ENCODE results near the gene SSTR4. TPM values are rescaled to one million over a fixed set of nuclear protein-coding genes. Genes with fewer than 3 reads are reported as not detected.

The SSTR4 gene
- total and polyA plus RNA-seq, 4 donors, result not detected

GRCh38 chr20:23052904-23053303 lies 17.8 kb downstream of the SSTR4 start:
- Histone ChIP-seq H3K4me3 (ENCODE audit: low read depth in 1 of 3, low read length in 3 of 3) (no peak overlapping the region), H3K27ac (ENCODE audit: low read depth in 1 of 2, low read length in 2 of 2) (no peak overlapping the region), H3K9me3 (ENCODE audit: control insufficient read depth in 4 of 4, low read length in 3 of 4) (peaks cover 0 to 5% (median 2%) of the 10 kb centered on the region in 4 donors), H3K4me1 (ENCODE audit: control insufficient read depth in 4 of 4, insufficient read depth in 4 of 4, low read length in 3 of 4) (peaks cover 2 to 28% (median 6%) of the 10 kb centered on the region in 4 donors), H3K36me3 (ENCODE audit: control insufficient read depth in 4 of 4, insufficient read depth in 3 of 4, low read depth in 1 of 4, low read length in 3 of 4) (no peaks in the 10 kb centered on the region), H3K27me3 (ENCODE audit: control insufficient read depth in 4 of 4, insufficient read depth in 4 of 4, low read length in 3 of 4) (peaks cover 0 to 4% (median 1%) of the 10 kb centered on the region in 4 donors), H3K9ac (ENCODE audit: low read depth in 1 of 2, low read length in 2 of 2) (no peak overlapping the region)
- peak; percentile 30 for DNase-seq (ENCODE audit: low spot score)
- 79% methylated on average over 5 of the region's 5 CpGs for WGBS
- TF ChIP-seq, protein P1, sequence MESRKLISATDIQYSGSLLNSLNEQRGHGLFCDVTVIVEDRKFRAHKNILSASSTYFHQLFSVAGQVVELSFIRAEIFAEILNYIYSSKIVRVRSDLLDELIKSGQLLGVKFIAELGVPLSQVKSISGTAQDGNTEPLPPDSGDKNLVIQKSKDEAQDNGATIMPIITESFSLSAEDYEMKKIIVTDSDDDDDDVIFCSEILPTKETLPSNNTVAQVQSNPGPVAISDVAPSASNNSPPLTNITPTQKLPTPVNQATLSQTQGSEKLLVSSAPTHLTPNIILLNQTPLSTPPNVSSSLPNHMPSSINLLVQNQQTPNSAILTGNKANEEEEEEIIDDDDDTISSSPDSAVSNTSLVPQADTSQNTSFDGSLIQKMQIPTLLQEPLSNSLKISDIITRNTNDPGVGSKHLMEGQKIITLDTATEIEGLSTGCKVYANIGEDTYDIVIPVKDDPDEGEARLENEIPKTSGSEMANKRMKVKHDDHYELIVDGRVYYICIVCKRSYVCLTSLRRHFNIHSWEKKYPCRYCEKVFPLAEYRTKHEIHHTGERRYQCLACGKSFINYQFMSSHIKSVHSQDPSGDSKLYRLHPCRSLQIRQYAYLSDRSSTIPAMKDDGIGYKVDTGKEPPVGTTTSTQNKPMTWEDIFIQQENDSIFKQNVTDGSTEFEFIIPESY (IDR thresholded peaks at IDR 0.05), result no peak
- TF ChIP-seq, protein P2, sequence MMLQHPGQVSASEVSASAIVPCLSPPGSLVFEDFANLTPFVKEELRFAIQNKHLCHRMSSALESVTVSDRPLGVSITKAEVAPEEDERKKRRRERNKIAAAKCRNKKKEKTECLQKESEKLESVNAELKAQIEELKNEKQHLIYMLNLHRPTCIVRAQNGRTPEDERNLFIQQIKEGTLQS (IDR thresholded peaks at IDR 0.05), result no peak
- TF ChIP-seq HNF4G (IDR thresholded peaks at IDR 0.05) (no peak), TAF1 (conservative IDR thresholded peaks at IDR 0.05) (no peak), EGR1 (IDR thresholded peaks at IDR 0.05; ENCODE audit: low read depth in 2 of 2) (no peak), HNF4A (conservative IDR thresholded peaks at IDR 0.05) (no peak), SP1 (IDR thresholded peaks at IDR 0.05) (no peak), JUND (IDR thresholded peaks at IDR 0.05) (no peak), YY1 (IDR thresholded peaks at IDR 0.05) (no peak), NR2F2 (IDR thresholded peaks at IDR 0.05) (no peak), FOXA1 (IDR thresholded peaks at IDR 0.05) (no peak)
- TF ChIP-seq, protein P3, sequence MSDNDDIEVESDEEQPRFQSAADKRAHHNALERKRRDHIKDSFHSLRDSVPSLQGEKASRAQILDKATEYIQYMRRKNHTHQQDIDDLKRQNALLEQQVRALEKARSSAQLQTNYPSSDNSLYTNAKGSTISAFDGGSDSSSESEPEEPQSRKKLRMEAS (IDR thresholded peaks at IDR 0.05), result no peak
- TF ChIP-seq, protein P4, sequence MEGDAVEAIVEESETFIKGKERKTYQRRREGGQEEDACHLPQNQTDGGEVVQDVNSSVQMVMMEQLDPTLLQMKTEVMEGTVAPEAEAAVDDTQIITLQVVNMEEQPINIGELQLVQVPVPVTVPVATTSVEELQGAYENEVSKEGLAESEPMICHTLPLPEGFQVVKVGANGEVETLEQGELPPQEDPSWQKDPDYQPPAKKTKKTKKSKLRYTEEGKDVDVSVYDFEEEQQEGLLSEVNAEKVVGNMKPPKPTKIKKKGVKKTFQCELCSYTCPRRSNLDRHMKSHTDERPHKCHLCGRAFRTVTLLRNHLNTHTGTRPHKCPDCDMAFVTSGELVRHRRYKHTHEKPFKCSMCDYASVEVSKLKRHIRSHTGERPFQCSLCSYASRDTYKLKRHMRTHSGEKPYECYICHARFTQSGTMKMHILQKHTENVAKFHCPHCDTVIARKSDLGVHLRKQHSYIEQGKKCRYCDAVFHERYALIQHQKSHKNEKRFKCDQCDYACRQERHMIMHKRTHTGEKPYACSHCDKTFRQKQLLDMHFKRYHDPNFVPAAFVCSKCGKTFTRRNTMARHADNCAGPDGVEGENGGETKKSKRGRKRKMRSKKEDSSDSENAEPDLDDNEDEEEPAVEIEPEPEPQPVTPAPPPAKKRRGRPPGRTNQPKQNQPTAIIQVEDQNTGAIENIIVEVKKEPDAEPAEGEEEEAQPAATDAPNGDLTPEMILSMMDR (IDR thresholded peaks at IDR 0.05; ENCODE audit: low read depth, low read length, missing input control), result no peak
- TF ChIP-seq, protein P5, sequence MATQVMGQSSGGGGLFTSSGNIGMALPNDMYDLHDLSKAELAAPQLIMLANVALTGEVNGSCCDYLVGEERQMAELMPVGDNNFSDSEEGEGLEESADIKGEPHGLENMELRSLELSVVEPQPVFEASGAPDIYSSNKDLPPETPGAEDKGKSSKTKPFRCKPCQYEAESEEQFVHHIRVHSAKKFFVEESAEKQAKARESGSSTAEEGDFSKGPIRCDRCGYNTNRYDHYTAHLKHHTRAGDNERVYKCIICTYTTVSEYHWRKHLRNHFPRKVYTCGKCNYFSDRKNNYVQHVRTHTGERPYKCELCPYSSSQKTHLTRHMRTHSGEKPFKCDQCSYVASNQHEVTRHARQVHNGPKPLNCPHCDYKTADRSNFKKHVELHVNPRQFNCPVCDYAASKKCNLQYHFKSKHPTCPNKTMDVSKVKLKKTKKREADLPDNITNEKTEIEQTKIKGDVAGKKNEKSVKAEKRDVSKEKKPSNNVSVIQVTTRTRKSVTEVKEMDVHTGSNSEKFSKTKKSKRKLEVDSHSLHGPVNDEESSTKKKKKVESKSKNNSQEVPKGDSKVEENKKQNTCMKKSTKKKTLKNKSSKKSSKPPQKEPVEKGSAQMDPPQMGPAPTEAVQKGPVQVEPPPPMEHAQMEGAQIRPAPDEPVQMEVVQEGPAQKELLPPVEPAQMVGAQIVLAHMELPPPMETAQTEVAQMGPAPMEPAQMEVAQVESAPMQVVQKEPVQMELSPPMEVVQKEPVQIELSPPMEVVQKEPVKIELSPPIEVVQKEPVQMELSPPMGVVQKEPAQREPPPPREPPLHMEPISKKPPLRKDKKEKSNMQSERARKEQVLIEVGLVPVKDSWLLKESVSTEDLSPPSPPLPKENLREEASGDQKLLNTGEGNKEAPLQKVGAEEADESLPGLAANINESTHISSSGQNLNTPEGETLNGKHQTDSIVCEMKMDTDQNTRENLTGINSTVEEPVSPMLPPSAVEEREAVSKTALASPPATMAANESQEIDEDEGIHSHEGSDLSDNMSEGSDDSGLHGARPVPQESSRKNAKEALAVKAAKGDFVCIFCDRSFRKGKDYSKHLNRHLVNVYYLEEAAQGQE (IDR thresholded peaks at IDR 0.05), result no peak

GRCh38 chr20:23058240-23058639 lies 23.1 kb downstream of the SSTR4 start:
- WGBS, result 39% methylated on average over 1 of the region's 1 CpG
- Histone ChIP-seq H3K27me3 (ENCODE audit: control insufficient read depth in 4 of 4, insufficient read depth in 4 of 4, low read length in 3 of 4) (peaks cover 0 to 2% (median 0%) of the 10 kb centered on the region in 4 donors), H3K4me1 (ENCODE audit: control insufficient read depth in 4 of 4, insufficient read depth in 4 of 4, low read length in 3 of 4) (no peaks in the 10 kb centered on the region), H3K27ac (ENCODE audit: low read depth in 1 of 2, low read length in 2 of 2) (no peak overlapping the region), H3K9ac (ENCODE audit: low read depth in 1 of 2, low read length in 2 of 2) (no peak overlapping the region), H3K36me3 (ENCODE audit: control insufficient read depth in 4 of 4, insufficient read depth in 3 of 4, low read depth in 1 of 4, low read length in 3 of 4) (no peaks in the 10 kb centered on the region), H3K9me3 (ENCODE audit: control insufficient read depth in 4 of 4, low read length in 3 of 4) (peaks cover 0 to 5% (median 2%) of the 10 kb centered on the region in 4 donors), H3K4me3 (ENCODE audit: low read depth in 1 of 3, low read length in 3 of 3) (no peak overlapping the region)
- no peak for DNase-seq (ENCODE audit: low spot score)
- no peak for TF ChIP-seq RXRA (IDR thresholded peaks at IDR 0.05)
- TF ChIP-seq, protein P4 (IDR thresholded peaks at IDR 0.05; ENCODE audit: low read depth, low read length, missing input control), result no peak
- TF ChIP-seq, protein P2 (IDR thresholded peaks at IDR 0.05), result no peak
- no peak for TF ChIP-seq FOXA2 (IDR thresholded peaks at IDR 0.05)
- TF ChIP-seq EGR1 (IDR thresholded peaks at IDR 0.05; ENCODE audit: low read depth in 2 of 2), result no peak
- no peak for TF ChIP-seq SP1 (IDR thresholded peaks at IDR 0.05)
- no peak for TF ChIP-seq JUND (IDR thresholded peaks at IDR 0.05)
- TF ChIP-seq HNF4G (IDR thresholded peaks at IDR 0.05), result no peak
- TF ChIP-seq RAD21 (IDR thresholded peaks at IDR 0.05), result no peak
- TF ChIP-seq FOXA1 (IDR thresholded peaks at IDR 0.05), result no peak
- TF ChIP-seq, protein P3 (IDR thresholded peaks at IDR 0.05), result no peak
- no peak for TF ChIP-seq GABPA (IDR thresholded peaks at IDR 0.05 in 1 of 2, conservative IDR thresholded peaks at IDR 0.05 in 1 of 2)

Data from liver (tissue), 9 donors.